Heart right ventricle (tissue), 16 donors: Measurements from ENCODE around the gene ADCK1. TPM values are rescaled to one million over a fixed set of nuclear protein-coding genes. Genes with fewer than 3 reads are reported as not detected.

Experiments used
- ATAC-seq, 8 donors: fragments of 200-7000 bp; cut with Tn5 transposase; one replicate each; pipeline ENCODE4 v1.9.1; 2020; ENCODE audit warnings: mild to moderate bottlenecking in 8 of 8, moderate library complexity in 8 of 8, moderate number of reproducible peaks in 1 of 8
- DNase-seq, 2 donors: peaks; one replicate each; pipeline ENCODE4 v3.0.0-alpha.2; 2020
- H3K27ac ChIP-seq, 10 donors: fragments of 200-600 bp; sonication (generic) in 2 of 10; one replicate each; pipeline versions ENCODE4 v1.5.0 to v1.8.0; 2020 to 2022; ENCODE audit warnings: mild to moderate bottlenecking in 3 of 10
- H3K27me3 ChIP-seq, 7 donors: fragments of 200-600 bp; one replicate each; pipeline ENCODE4 v1.8.0; 2021 to 2022; ENCODE audit warnings: mild to moderate bottlenecking in 2 of 7
- H3K36me3 ChIP-seq, 9 donors: fragments of 200-600 bp; sonication (generic) in 1 of 9; one replicate each; pipeline versions ENCODE4 v1.5.0 to v1.8.0; 2020 to 2022; ENCODE audit warnings: mild to moderate bottlenecking in 2 of 9
- H3K4me1 ChIP-seq, 9 donors: fragments of 200-600 bp; sonication (generic) in 1 of 9; one replicate each; pipeline versions ENCODE4 v1.5.0 to v1.8.0; 2020 to 2022; ENCODE audit warnings: mild to moderate bottlenecking in 4 of 9
- H3K4me3 ChIP-seq, 10 donors: fragments of 200-600 bp; sonication (generic) in 2 of 10; one replicate each; pipeline versions ENCODE4 v1.5.0 to v1.8.0; 2020 to 2022; ENCODE audit warnings: mild to moderate bottlenecking in 7 of 10, moderate library complexity in 2 of 10
- H3K9me3 ChIP-seq, 11 donors: fragments of 200-600 bp in 10 of 11; sonication (generic) in 2 of 11; one replicate each; pipeline versions ENCODE4 v1.5.0 to v1.8.0; 2013 to 2022; ENCODE audit warnings: mild to moderate bottlenecking in 2 of 11, control low read depth in 1 of 11, moderate library complexity in 1 of 11
- CTCF ChIP-seq, 9 donors: fragments of 200-600 bp; sonication (generic) in 2 of 9; IDR thresholded peaks; one replicate each; pipeline versions ENCODE4 v1.5.0 to v1.8.0; 2021 to 2022; ENCODE audit warnings: antibody characterized with exemption in 9 of 9, mild to moderate bottlenecking in 5 of 9, moderate library complexity in 1 of 9
- WGBS, 2 donors: extraction: QIAGEN DNeasy Blood & Tissue Kit; methylation state at CpG; one replicate each; pipeline ENCODE4 v1.1.7; 2013; ENCODE audit warnings: inconsistent platforms in 1 of 2; 5-methylcytosine and 5-hydroxymethylcytosine counted together
- intact Hi-C, 10 donors: fragments of 100-400 bp; cut with DNase I; formaldehyde crosslinking; loops; one replicate each; pipeline versions ENCODE4 v1.11.1 to v1.14.2; 2022
- polyA plus RNA-seq, 2 donors: library from polyadenylated mRNA; stranded (reverse); fragments of 200-250 nt; gene quantifications; one replicate each; pipeline ENCODE4 v1.2.3, GENCODE V29; 2013
- total RNA-seq, 10 donors: library from RNA; stranded (reverse); fragmentation: NEBNext Ultra II Directional in 3 of 10; extraction: Animal tissue kit (Norgen Biotek cat#: 25700) in 3 of 10; gene quantifications; one replicate each; pipeline versions ENCODE4 v1.2.1 to v1.2.4, GENCODE V29; 2021 to 2023
- donor health status: Arrhythmogenic right ventricular cardiomyopathy.
- donor health status: ischemic (EF 13 %, LVEDD 7.1; RV severe dilation, severe dysfunction).
- donor health status: healthy with polysubstance abuse.
- donor health status: DM: no; HTN: yes; CAD: no.
- donor health status: DM: no; HTN: no; CAD: no.
- donor health status: ischemic (EF 25% LVEDD 6.9; RV normal size, moderate dysfunction).
- donor health status: ischemic (EF 25% LVEDD 5.7; RV mildly dilated, moderate dysfunction).
- donor health status: healthy.
- donor health status: DM: yes; HTN: yes; CAD: no.
- donor health status: Ischemic cardiomyopathy.
- donor health status: ischemic (EF 35%, LVEDD 5.7; RV mildly dilated, moderate dysfunction).
- donor health status: nonischemic (EF 11% LVEDD 7.7; RV severe dilation, severe dysfunction).
- donor health status: DM: yes; HTN: yes; CAD: no.
- donor health status: PGD.
- donor health status: ischemic (EF 29% LVEDD 5.4; RV normal size, mild dysfunction).
- donor health status: nonischemic (EF 23%, LVEDD 6.1; RV moderate dilation, normal function).

ADCK1 gene
- total and polyA plus RNA-seq, 12 donors, result 6.2 to 33.9 (median 7.3) TPM

- H3K27ac ChIP-seq, result no peak overlapping the region
- no peak for DNase-seq
- no peaks in the 10 kb centered on the region for H3K27me3 ChIP-seq
- peaks cover 0 to 1% (median 0%) of the 10 kb centered on the region in 9 donors for H3K36me3 ChIP-seq
- peaks cover 0 to 9% (median 0%) of the 10 kb centered on the region in 9 donors for H3K4me1 ChIP-seq
- intact Hi-C loops, result loop anchor here in 1 of 10 donors (10.0 kb wide), 1 partner anchor 711 kb away; no protein-coding TSS in a partner anchor
- TF ChIP-seq CTCF (IDR thresholded peaks at IDR 0.05), result no peak
- no peak overlapping the region for H3K4me3 ChIP-seq
- peaks cover 0 to 13% (median 0%) of the 10 kb centered on the region in 11 donors for H3K9me3 ChIP-seq
- ATAC-seq, result no peak
Observed at GRCh38 chr14:77853919-77854318, 54.0 kb downstream of the ADCK1 start.

DNA sequence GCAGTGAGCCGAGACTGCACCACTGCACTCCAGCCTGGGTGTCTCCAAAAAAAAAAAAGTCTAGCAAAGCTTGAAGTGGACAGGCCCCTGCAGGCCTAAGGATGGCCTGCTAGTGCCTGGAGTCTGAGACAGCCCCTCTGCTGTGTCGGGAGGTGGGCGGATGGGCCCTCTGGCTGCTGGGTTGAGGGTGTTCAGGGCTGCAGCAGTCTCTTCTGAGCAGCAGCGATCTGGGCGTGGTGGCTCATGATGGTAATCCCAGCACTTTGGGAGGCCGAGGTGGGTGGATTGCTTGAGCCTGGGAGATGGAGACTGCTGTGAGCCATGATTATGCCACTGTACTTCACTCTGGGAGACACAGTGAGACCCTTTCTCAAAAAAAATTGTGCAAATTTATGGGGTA is 57.0 kb downstream of the ADCK1 start:
- DNase-seq, result no peak
- TF ChIP-seq CTCF (IDR thresholded peaks at IDR 0.05), result no peak
- H3K36me3 ChIP-seq, result peaks cover 0 to 13% (median 0%) of the 10 kb centered on the region in 9 donors
- H3K9me3 ChIP-seq, result peaks cover 0 to 9% (median 0%) of the 10 kb centered on the region in 11 donors
- no peak overlapping the region for H3K4me3 ChIP-seq
- H3K27ac ChIP-seq, result no peak overlapping the region
- WGBS, 2 donors, result 87 to 97% methylated on average over 6 of the region's 6 CpGs
- H3K4me1 ChIP-seq, result peaks cover 0 to 9% (median 0%) of the 10 kb centered on the region in 9 donors
- no peak for ATAC-seq
- no peaks in the 10 kb centered on the region for H3K27me3 ChIP-seq
- intact Hi-C loops, result loop anchor here in 1 of 10 donors (10.0 kb wide), 1 partner anchor 708 kb away; no protein-coding TSS in a partner anchor

DNA sequence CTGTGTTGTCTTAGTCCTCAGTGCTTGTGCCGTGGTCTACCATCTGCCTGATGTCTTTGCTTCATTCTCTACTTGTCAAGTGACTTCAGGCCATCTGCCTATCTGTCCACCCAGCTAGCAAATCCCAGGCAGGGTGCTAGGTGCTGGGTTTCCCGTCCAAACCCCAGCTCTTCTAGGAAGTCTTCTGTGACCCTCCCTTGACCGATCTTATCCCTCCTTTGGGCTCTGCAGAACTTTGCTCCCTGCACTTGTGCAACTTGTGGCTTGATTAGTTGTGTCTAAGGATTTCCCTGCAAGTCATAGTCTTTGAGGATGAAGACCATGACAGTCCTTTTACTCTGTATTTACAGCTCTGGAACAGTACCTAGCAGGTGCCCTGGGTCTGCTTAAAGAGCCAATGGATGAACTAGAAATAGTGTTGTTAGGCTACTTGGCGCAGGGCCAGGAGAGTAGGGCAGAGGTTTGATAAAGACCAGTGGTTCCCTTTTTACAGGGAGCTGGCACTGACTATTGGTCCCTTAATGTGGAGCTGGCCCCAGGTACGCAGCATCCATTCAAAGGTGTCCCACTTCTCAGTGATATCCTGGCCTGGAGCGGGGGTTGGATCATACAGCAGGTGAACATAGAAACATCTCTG is 60.1 kb downstream of the ADCK1 start:
- WGBS, 2 donors, result 88 to 93% methylated on average over 6 of the region's 6 CpGs
- no peak for DNase-seq
- no peak for TF ChIP-seq CTCF (IDR thresholded peaks at IDR 0.05)
- Histone ChIP-seq H3K27me3 (no peaks in the 10 kb centered on the region), H3K36me3 (peaks cover 0 to 13% (median 0%) of the 10 kb centered on the region in 9 donors), H3K4me3 (no peak overlapping the region), H3K27ac (no peak overlapping the region), H3K9me3 (no peaks in the 10 kb centered on the region), H3K4me1 (peaks cover 0 to 9% (median 0%) of the 10 kb centered on the region in 9 donors)
- intact Hi-C loops, result loop anchor here in 9 of 10 donors (5.0 to 10.0 kb wide), 7 partner anchors 105 to 735 kb away; no protein-coding TSS in a partner anchor
- ATAC-seq, result no peak

- 87 to 90% methylated on average over 6 of the region's 6 CpGs for WGBS, 2 donors
- Histone ChIP-seq H3K27me3 (no peaks in the 10 kb centered on the region), H3K4me3 (no peak overlapping the region), H3K27ac (no peak overlapping the region), H3K4me1 (peaks cover 0 to 9% (median 0%) of the 10 kb centered on the region in 9 donors), H3K36me3 (peaks cover 0 to 13% (median 0%) of the 10 kb centered on the region in 9 donors), H3K9me3 (peaks cover 0 to 8% (median 0%) of the 10 kb centered on the region in 11 donors)
- intact Hi-C loops, result loop anchor here in 9 of 10 donors (5.0 to 10.0 kb wide), 7 partner anchors 104 to 734 kb away; no protein-coding TSS in a partner anchor
- no peak for DNase-seq
- no peak for TF ChIP-seq CTCF (IDR thresholded peaks at IDR 0.05)
- peak in 1 of 8 donors; percentile 10 for ATAC-seq
Observed at GRCh38 chr14:77861201-77861600, 61.3 kb downstream of the ADCK1 start.
